GM12872 (cell line): ENCODE measurements around the gene SCN7A.

ENCODE experiments used
- TF ChIP-seq, protein P1 (sequence below): IDR thresholded peaks from 3 replicates; pipeline ENCODE4 v1.5.1; 2011; ENCODE audit warnings: low read depth, mild to moderate bottlenecking, low read length, moderate library complexity; ENCODE audit not compliant: insufficient read depth

The SCN7A gene

DNA sequence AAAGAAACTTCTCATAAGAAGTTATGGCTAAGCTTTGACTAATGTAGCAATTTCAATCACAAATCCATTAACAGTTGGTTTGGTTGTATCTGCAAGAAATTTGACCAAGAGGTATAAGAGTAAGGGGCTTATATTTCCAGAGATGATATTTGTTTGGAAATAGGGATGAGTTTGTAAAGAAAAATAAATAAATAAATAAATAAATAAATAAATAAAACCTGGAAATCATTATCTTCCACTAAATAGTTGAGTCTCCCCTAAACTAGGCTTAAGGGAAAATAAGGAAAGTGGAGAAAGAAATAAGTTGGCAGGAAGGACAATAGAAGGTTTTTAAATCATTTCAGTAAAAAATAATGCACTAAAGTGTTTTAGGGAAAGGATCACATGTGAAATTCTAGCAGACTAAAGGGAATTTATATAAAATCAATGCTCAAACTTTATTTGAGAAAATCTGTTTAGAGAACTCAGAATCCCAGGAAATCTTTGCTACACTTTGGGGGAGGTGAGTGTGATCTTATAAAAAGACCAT lies 23.5 kb upstream of the SCN7A start:
- TF ChIP-seq, protein P1, sequence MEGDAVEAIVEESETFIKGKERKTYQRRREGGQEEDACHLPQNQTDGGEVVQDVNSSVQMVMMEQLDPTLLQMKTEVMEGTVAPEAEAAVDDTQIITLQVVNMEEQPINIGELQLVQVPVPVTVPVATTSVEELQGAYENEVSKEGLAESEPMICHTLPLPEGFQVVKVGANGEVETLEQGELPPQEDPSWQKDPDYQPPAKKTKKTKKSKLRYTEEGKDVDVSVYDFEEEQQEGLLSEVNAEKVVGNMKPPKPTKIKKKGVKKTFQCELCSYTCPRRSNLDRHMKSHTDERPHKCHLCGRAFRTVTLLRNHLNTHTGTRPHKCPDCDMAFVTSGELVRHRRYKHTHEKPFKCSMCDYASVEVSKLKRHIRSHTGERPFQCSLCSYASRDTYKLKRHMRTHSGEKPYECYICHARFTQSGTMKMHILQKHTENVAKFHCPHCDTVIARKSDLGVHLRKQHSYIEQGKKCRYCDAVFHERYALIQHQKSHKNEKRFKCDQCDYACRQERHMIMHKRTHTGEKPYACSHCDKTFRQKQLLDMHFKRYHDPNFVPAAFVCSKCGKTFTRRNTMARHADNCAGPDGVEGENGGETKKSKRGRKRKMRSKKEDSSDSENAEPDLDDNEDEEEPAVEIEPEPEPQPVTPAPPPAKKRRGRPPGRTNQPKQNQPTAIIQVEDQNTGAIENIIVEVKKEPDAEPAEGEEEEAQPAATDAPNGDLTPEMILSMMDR: no peak

DNA sequence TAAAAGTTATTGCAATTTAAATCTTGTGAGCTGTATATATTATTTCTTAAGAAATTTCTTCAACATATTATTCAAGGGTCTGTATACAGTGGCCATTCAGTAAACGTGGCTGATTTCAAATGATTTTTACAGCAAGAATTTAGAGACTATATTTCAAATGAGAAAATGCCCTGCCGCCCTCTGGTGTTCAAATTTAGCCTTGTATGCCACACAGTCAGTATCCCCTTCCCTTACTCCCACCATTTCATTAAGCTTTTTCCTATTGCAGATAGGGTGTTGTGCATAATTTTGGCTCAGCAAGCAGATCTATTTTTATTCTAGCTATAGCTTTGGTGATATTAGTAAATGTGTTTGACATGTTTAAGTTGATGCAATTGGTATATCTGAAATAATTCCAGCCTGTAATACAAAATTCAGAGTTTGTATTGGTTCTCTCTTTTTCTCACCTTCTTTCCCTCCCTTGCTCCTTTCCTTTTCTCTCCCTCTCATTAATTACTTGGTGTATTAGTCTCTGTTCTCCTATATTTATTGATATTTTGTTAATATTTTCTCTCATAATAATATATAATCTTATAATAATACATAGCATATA lies 22.8 kb upstream of the SCN7A start:
- TF ChIP-seq, protein P1: peak; percentile 46; the same call in 2 of the 3 replicates

DNA sequence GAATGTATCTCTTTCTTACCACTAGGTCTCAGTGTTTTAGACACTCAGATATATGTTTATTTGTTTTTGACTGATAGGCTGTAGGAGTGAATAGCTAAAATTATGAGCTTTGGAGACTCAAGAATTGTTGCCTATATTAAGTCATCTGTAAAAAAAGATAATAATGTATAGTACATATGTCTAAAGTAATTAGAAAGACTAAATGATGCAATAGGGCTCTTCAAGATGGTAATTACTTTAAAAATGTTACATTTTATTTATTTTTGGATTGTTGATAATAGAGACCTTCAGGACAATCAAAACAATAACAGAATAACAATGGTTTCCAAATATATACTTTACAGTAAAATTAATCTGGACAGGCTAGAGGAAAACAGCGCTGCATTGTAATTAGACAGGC lies 19.9 kb upstream of the SCN7A start:
- TF ChIP-seq, protein P1: no peak

DNA sequence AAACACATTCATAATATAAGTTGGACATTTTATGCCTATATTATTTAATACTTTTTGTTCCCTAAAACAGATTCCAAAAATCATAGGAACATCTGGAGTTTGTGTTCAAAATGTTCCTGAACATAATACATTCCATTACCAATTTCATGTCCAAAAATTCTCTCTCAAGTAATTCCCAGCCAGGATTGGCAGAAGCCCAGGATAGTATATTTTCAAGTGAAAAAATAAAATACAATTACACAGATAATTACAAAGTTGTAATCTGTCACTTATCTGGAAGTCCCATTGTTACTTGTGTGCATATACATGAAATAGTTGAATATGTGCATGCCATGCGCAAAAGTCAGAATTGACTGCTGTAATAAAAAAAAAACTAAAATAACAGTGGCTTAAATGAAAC lies 5.2 kb upstream of the SCN7A start:
- TF ChIP-seq, protein P1: no peak

DNA sequence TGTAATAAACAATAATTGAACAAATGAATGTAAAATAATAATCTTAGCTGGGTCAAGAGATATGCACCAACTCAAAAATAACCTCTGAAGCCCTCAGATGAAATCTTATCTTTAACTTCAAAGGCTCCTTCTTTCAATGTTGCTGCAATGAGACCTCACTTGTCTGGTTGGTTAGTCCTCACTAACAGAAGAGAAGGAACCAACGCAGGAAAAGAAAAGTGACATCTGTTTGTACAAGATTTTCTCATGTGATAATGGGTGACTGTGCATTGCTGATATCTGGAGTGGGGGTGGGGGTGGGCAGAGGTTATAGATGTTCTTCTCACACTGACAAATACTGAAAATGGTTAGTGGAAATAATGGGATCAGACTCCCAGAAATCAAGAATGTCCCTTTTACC lies 2.6 kb downstream of the SCN7A start:
- TF ChIP-seq, protein P1: no peak

DNA sequence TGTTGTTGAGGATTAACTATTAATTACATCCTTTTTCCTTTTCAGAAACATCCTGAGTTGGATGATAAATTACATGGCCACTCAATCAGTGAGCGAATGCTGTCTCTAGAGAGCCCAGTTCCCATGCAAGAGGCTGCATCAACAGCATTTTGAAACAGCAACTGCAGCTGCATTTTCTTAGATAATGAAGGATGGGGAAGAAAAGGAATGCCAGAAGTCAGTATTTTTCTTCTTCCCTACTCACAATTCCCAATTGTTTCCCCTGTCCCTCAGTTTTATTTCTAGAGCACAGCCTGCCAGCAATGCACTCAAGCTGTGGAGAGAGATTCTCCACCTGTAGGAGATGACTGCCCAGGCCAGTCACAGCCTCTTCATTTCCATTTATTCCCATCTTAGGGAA lies 6.9 kb downstream of the SCN7A start:
- TF ChIP-seq, protein P1: no peak

DNA sequence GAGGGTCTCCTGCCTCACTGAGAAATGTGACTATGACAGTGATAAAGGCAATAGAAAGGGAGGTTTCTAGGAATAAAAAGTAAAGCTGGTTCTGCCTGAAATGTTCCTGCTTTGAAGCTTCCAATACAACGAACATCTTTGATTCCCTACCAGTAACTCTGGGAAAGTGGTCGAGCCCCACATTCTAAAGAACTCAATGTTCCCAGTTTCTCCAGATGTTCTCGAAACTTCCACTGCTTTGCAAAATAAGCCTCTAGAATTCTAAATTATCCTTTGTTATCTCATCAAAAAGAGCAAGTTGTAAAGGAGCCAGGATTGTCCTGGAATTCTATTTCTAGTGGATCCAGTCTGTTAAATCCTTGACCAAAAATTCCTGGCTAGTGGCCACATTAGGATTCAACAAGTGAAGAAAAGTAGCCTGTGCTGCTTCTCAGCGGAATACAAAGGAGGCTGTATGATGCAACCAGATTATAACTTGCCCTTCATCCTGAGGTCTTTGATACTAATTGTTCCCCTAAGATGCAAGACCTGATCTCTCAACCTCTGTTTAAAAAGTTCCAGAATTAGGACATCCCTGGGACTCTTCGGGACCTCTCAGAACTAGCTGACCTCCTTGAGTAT lies 8.4 kb downstream of the SCN7A start:
- TF ChIP-seq, protein P1: no peak
